Lower lobe of right lung (tissue), 2 donors: ENCODE measurements around the gene SMYD3. TPM values are rescaled to one million over a fixed set of nuclear protein-coding genes. Genes with fewer than 3 reads are reported as not detected.

Experiments
- ATAC-seq, 2 donors: fragments of 200-7000 bp; cut with Tn5 transposase; one replicate each; pipeline ENCODE4 v1.9.1; 2020 to 2022; ENCODE audit warnings: mild to moderate bottlenecking in 2 of 2, moderate library complexity in 2 of 2
- DNase-seq: peaks from one replicate; pipeline ENCODE4 v3.0.0-alpha.2; 2020
- H3K27ac ChIP-seq: fragments of 200-600 bp; one replicate; pipeline ENCODE4 v1.8.0; 2022
- H3K27me3 ChIP-seq: fragments of 200-600 bp; one replicate; pipeline ENCODE4 v1.8.0; 2022; ENCODE audit warnings: low read depth
- H3K36me3 ChIP-seq: fragments of 200-600 bp; one replicate; pipeline ENCODE4 v1.8.0; 2022; ENCODE audit warnings: mild to moderate bottlenecking
- H3K4me1 ChIP-seq: fragments of 200-600 bp; one replicate; pipeline ENCODE4 v1.8.0; 2022
- H3K4me3 ChIP-seq: fragments of 200-600 bp; one replicate; pipeline ENCODE4 v1.8.0; 2022; ENCODE audit warnings: mild to moderate bottlenecking
- H3K9me3 ChIP-seq: fragments of 200-600 bp; one replicate; pipeline ENCODE4 v1.8.0; 2022
- CTCF ChIP-seq: fragments of 200-600 bp; IDR thresholded peaks from one replicate; pipeline ENCODE4 v1.8.0; 2022; ENCODE audit warnings: antibody characterized with exemption, mild to moderate bottlenecking
- intact Hi-C: fragments of 100-400 bp; cut with DNase I; formaldehyde crosslinking; loops from one replicate; pipeline ENCODE4 v1.11.0; 2022
- total RNA-seq: library from RNA; stranded (reverse); fragmentation: NEBNext Ultra II Directional; extraction: Animal tissue kit (Norgen Biotek cat#: 25700); gene quantifications from one replicate; pipeline ENCODE4 v1.2.1, GENCODE V29; 2021
- donor health status: DM: no; HTN: yes; CAD: no; lungs with severe emphysema.

The SMYD3 gene
- total RNA-seq, 1 donor from 2014 or later = 20.5 TPM

- no peak for DNase-seq
- Histone ChIP-seq H3K4me3 (no peak overlapping the region), H3K36me3 (peaks cover 10% of the 10 kb centered on the region), H3K4me1 (no peaks in the 10 kb centered on the region), H3K9me3 (no peaks in the 10 kb centered on the region), H3K27me3 (no peaks in the 10 kb centered on the region), H3K27ac (no peak overlapping the region)
- intact Hi-C loops = no loop called here
- TF ChIP-seq CTCF = no peak
- ATAC-seq = no peak
Measured at GRCh38 chr1:245863566-245864184, 643.4 kb downstream of the SMYD3 start.

DNA sequence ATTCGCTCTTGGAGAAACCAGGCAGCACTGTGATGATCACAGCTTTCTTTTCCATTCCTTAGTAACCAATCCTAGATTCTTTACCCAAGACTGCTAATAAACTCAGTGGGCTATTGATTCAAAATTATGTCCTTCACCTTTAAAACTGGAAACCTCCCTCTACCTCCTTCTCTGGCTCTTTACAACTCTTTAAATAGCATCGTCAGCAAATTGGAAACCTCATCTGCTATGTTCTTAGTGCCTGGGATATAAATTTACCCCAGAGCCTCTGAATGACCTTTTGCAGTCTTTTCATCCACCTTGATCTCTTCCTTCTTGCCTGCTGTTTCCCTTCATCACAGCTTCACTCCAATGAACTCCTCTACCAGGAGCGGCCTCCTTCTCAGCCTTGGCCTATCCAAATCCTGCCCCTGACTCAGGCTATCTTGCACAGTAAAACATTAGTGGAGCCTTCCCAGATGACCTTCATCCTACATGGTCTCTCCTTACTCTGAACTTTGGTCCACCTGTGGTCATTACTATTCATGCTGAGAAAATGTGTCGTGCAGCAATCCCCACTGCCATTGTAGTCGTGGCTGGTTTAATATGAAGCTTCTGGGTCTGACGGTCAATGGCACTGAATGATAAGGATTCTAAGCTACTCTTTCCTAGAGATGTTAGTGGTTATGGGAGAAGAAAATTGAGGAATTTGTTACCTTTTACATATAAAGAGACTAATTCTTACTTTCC is 644.1 kb downstream of the SMYD3 start:
- intact Hi-C loops = no loop called here
- no peaks in the 10 kb centered on the region for H3K27me3 ChIP-seq
- H3K9me3 ChIP-seq = no peaks in the 10 kb centered on the region
- H3K27ac ChIP-seq = no peak overlapping the region
- peaks cover 10% of the 10 kb centered on the region for H3K36me3 ChIP-seq
- H3K4me3 ChIP-seq = no peak overlapping the region
- no peaks in the 10 kb centered on the region for H3K4me1 ChIP-seq
- no peak for TF ChIP-seq CTCF
- no peak for ATAC-seq
- no peak for DNase-seq

DNA sequence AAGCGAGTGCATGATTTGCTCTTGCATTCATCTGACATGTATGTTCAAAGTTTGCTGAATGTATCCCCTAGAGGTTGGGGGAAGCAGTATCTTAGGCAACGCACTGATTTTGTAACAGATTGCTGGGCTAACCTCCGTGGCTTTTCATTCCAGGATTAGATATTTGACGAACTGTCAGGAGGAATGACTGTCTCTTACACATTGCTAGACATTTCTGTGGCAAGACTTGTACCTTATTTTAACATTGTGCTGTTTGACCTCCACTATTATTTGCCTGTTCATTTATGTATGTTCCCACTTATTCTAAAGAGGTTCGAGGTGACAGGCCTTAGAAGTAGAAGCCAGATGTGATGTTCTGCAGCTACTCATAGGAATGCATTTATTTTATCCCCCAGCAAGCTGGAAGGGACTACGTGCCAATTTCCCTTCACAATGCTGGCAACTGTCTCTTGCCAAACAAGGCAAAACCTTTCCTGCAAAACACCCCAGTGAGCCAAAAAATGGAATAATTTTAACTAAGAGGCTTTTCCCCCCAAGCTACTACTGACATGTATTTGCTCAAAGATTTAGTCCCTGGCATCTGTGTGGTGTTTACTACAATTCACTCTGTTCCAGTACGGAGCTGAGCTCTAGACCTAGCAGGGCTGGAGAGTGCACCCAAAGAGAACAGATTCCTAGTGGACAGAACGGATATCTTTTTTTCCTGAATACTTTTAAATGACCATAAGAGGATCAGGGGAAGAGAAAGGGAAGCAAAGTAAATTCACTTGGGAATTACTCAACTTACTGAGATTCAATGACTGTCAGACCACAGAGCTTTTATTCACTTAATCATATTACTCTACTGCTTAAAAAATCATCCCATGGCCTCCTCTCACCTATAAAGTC is 646.2 kb downstream of the SMYD3 start:
- peak overlapping the region; percentile 6 for H3K27ac ChIP-seq
- no peaks in the 10 kb centered on the region for H3K27me3 ChIP-seq
- DNase-seq = no peak
- no peak for TF ChIP-seq CTCF
- no peak overlapping the region for H3K4me3 ChIP-seq
- H3K9me3 ChIP-seq = no peaks in the 10 kb centered on the region
- H3K36me3 ChIP-seq = peaks cover 10% of the 10 kb centered on the region
- ATAC-seq = peak; percentile 15 to 33
- peaks cover 5% of the 10 kb centered on the region for H3K4me1 ChIP-seq
- intact Hi-C loops = no loop called here

DNA sequence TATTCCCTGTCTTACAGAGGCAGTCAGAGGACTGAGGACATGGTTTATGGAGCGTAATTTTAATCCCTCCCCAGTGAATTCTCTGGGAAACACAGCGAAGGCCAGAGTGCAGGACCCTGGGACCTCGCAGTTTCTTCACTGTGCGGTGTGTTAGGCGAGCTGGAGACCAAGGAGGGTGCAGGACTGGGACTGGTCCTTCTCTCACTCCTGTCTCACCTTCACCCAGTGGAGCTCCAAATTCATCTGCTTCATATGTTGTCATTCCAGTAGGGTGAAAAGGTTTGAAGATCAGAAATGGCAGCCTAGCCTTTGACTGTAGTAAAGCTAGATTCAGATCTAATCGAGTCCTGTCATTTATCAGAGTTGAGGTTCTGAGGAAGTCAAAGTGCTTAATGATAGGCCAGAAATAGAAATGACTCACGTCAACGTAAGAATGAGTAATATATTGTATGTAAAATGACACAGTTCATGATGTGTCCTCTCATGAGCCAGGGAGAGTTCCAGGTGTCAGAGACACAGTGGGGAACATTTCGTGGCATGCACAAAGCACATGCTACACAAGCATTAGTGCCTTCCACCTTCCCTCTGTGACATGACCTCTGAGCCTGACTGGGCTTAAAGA is 647.5 kb downstream of the SMYD3 start:
- no peak for TF ChIP-seq CTCF
- Histone ChIP-seq H3K36me3 (peaks cover 10% of the 10 kb centered on the region), H3K27ac (peak overlapping the region; percentile 6), H3K9me3 (no peaks in the 10 kb centered on the region), H3K27me3 (no peaks in the 10 kb centered on the region), H3K4me3 (no peak overlapping the region), H3K4me1 (peaks cover 5% of the 10 kb centered on the region)
- no peak for DNase-seq
- intact Hi-C loops = no loop called here
- no peak for ATAC-seq

DNA sequence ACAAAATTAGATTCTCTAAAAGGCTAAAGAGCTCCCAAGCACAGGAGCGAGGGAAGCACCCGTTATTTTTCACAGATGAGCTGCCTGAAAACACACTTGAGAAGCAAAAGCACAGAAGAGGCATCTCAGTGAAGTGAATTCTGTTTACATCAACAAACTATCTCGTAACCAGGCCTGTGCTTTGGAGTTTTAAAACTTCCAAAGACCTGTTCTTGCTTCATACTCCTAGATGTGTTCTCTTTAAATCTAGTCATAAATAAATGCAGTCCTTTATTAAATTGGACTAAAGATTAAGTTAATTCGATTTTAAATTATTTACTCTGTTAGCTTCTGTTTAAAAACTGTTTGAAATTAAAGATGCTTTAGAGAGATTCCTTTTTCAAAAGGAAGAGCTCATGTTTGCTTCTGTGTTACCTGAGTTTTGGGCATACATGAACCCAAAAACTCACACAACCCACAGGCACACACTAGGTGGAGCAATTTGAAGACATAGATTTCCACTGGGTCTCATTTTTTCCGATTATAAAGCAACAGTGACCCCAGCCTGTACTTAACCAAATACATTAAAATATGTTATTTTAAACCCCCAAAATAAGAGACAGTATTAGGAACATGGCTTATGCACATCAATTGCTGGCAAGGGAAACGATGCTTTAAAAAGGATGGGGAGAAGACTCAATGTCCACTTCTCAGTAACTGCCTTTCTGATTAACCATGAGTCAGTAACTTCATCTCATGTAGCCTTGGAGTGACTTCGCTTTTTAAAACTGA is 648.2 kb downstream of the SMYD3 start:
- intact Hi-C loops = no loop called here
- Histone ChIP-seq H3K4me1 (peaks cover 5% of the 10 kb centered on the region), H3K27ac (no peak overlapping the region), H3K9me3 (no peaks in the 10 kb centered on the region), H3K27me3 (no peaks in the 10 kb centered on the region), H3K4me3 (no peak overlapping the region), H3K36me3 (peaks cover 10% of the 10 kb centered on the region)
- no peak for TF ChIP-seq CTCF
- DNase-seq (no peak), ATAC-seq (no peak)
